ENCODE results near the gene ERMARD.
"Not testable (repeated sequence)": the region's sequence is repeated elsewhere in the genome, so short reads cannot be mapped to it uniquely, and the experiment has no call there.

ERMARD gene

GRCh38 chr6:169738204-169738975, 13.0 kb upstream of the ERMARD start:
- no peak overlapping the region for H3K9ac ChIP-seq (ENCODE audit: low read depth in 1 of 2, low read length in 2 of 2)
- no peak overlapping the region for H3K4me3 ChIP-seq (ENCODE audit: low read length in 2 of 2)
- H3K27ac ChIP-seq (ENCODE audit: low read depth in 2 of 2, low read length in 2 of 2): no peak overlapping the region
- no peaks in the 10 kb centered on the region for H3K36me3 ChIP-seq (ENCODE audit: control insufficient read depth in 2 of 2, insufficient read depth in 2 of 2, low read length in 2 of 2)
- H3K9me3 ChIP-seq (ENCODE audit: control insufficient read depth in 2 of 2, low read length in 2 of 2): no peaks in the 10 kb centered on the region
- no peaks in the 10 kb centered on the region for H3K27me3 ChIP-seq (ENCODE audit: control insufficient read depth in 2 of 2, insufficient read depth in 2 of 2, low read length in 2 of 2)
- no peaks in the 10 kb centered on the region for H3K4me1 ChIP-seq (ENCODE audit: control insufficient read depth in 2 of 2, insufficient read depth in 2 of 2, low read length in 2 of 2)

- Histone ChIP-seq H3K4me1 (ENCODE audit: control insufficient read depth in 2 of 2, insufficient read depth in 2 of 2, low read length in 2 of 2) (no peaks in the 10 kb centered on the region), H3K9ac (ENCODE audit: low read depth in 1 of 2, low read length in 2 of 2) (no peak overlapping the region), H3K9me3 (ENCODE audit: control insufficient read depth in 2 of 2, low read length in 2 of 2) (no peaks in the 10 kb centered on the region), H3K27me3 (ENCODE audit: control insufficient read depth in 2 of 2, insufficient read depth in 2 of 2, low read length in 2 of 2) (no peaks in the 10 kb centered on the region), H3K27ac (ENCODE audit: low read depth in 2 of 2, low read length in 2 of 2) (no peak overlapping the region), H3K4me3 (ENCODE audit: low read length in 2 of 2) (no peak overlapping the region), H3K36me3 (ENCODE audit: control insufficient read depth in 2 of 2, insufficient read depth in 2 of 2, low read length in 2 of 2) (no peaks in the 10 kb centered on the region)
Measured at GRCh38 chr6:169738976-169739529, 12.4 kb upstream of the ERMARD start.

- no peaks in the 10 kb centered on the region for H3K27me3 ChIP-seq (ENCODE audit: control insufficient read depth in 2 of 2, insufficient read depth in 2 of 2, low read length in 2 of 2)
Measured at GRCh38 chr6:169741344-169741743, 10.1 kb upstream of the ERMARD start.

GRCh38 chr6:169745405-169745804, 6.0 kb upstream of the ERMARD start:
- H3K4me3 ChIP-seq (ENCODE audit: low read length in 2 of 2): no peak overlapping the region
- H3K9me3 ChIP-seq (ENCODE audit: control insufficient read depth in 2 of 2, low read length in 2 of 2): peaks cover 0 to 3% of the 10 kb centered on the region in 2 donors
- no peaks in the 10 kb centered on the region for H3K36me3 ChIP-seq (ENCODE audit: control insufficient read depth in 2 of 2, insufficient read depth in 2 of 2, low read length in 2 of 2)
- no peaks in the 10 kb centered on the region for H3K27me3 ChIP-seq (ENCODE audit: control insufficient read depth in 2 of 2, insufficient read depth in 2 of 2, low read length in 2 of 2)
- no peak overlapping the region for H3K9ac ChIP-seq (ENCODE audit: low read depth in 1 of 2, low read length in 2 of 2)
- no peak overlapping the region for H3K27ac ChIP-seq (ENCODE audit: low read depth in 2 of 2, low read length in 2 of 2)
- H3K4me1 ChIP-seq (ENCODE audit: control insufficient read depth in 2 of 2, insufficient read depth in 2 of 2, low read length in 2 of 2): peaks cover 3 to 4% of the 10 kb centered on the region in 2 donors

More at GRCh38 chr6:169741344-169741743, 10.1 kb upstream of the ERMARD start:
- no peak overlapping the region for H3K9ac ChIP-seq (ENCODE audit: low read depth in 1 of 2, low read length in 2 of 2)
- no peaks in the 10 kb centered on the region for H3K4me1 ChIP-seq (ENCODE audit: control insufficient read depth in 2 of 2, insufficient read depth in 2 of 2, low read length in 2 of 2)
- no peak overlapping the region for H3K27ac ChIP-seq (ENCODE audit: low read depth in 2 of 2, low read length in 2 of 2)
- H3K4me3 ChIP-seq (ENCODE audit: low read length in 2 of 2): no peak overlapping the region
- H3K36me3 ChIP-seq (ENCODE audit: control insufficient read depth in 2 of 2, insufficient read depth in 2 of 2, low read length in 2 of 2): no peaks in the 10 kb centered on the region
- peaks cover 0 to 3% of the 10 kb centered on the region in 2 donors for H3K9me3 ChIP-seq (ENCODE audit: control insufficient read depth in 2 of 2, low read length in 2 of 2)

- no peak overlapping the region for H3K4me3 ChIP-seq (ENCODE audit: low read length in 2 of 2)
- H3K36me3 ChIP-seq (ENCODE audit: control insufficient read depth in 2 of 2, insufficient read depth in 2 of 2, low read length in 2 of 2): no peaks in the 10 kb centered on the region
- H3K27ac ChIP-seq (ENCODE audit: low read depth in 2 of 2, low read length in 2 of 2): no peak overlapping the region
- H3K27me3 ChIP-seq (ENCODE audit: control insufficient read depth in 2 of 2, insufficient read depth in 2 of 2, low read length in 2 of 2): no peaks in the 10 kb centered on the region
- H3K9ac ChIP-seq (ENCODE audit: low read depth in 1 of 2, low read length in 2 of 2): no peak overlapping the region
- peaks cover 6 to 8% of the 10 kb centered on the region in 2 donors for H3K4me1 ChIP-seq (ENCODE audit: control insufficient read depth in 2 of 2, insufficient read depth in 2 of 2, low read length in 2 of 2)
- peaks cover 0 to 3% of the 10 kb centered on the region in 2 donors for H3K9me3 ChIP-seq (ENCODE audit: control insufficient read depth in 2 of 2, low read length in 2 of 2)
Measured at GRCh38 chr6:169746556-169746955, 4.9 kb upstream of the ERMARD start.

- H3K27me3 ChIP-seq (ENCODE audit: control insufficient read depth in 2 of 2, insufficient read depth in 2 of 2, low read length in 2 of 2): no peaks in the 10 kb centered on the region
- H3K4me3 ChIP-seq (ENCODE audit: low read length in 2 of 2): peak overlapping the region; percentile 89 to 97
- peaks cover 8 to 11% of the 10 kb centered on the region in 2 donors for H3K4me1 ChIP-seq (ENCODE audit: control insufficient read depth in 2 of 2, insufficient read depth in 2 of 2, low read length in 2 of 2)
- peak overlapping the region; percentile 95 to 96 for H3K27ac ChIP-seq (ENCODE audit: low read depth in 2 of 2, low read length in 2 of 2)
- H3K36me3 ChIP-seq (ENCODE audit: control insufficient read depth in 2 of 2, insufficient read depth in 2 of 2, low read length in 2 of 2): peaks cover 4 to 6% of the 10 kb centered on the region in 2 donors
- no peaks in the 10 kb centered on the region for H3K9me3 ChIP-seq (ENCODE audit: control insufficient read depth in 2 of 2, low read length in 2 of 2)
- H3K9ac ChIP-seq (ENCODE audit: low read depth in 1 of 2, low read length in 2 of 2): peak overlapping the region; percentile 93 to 99
Measured at GRCh38 chr6:169752074-169752623, 727 bp downstream of the ERMARD start.

- peaks cover 18 to 19% of the 10 kb centered on the region in 2 donors for H3K36me3 ChIP-seq (ENCODE audit: control insufficient read depth in 2 of 2, insufficient read depth in 2 of 2, low read length in 2 of 2)
- H3K27me3 ChIP-seq (ENCODE audit: control insufficient read depth in 2 of 2, insufficient read depth in 2 of 2, low read length in 2 of 2): no peaks in the 10 kb centered on the region
Measured at GRCh38 chr6:169755162-169755561, 3.7 kb downstream of the ERMARD start.

GRCh38 chr6:169763308-169763707, 11.9 kb downstream of the ERMARD start:
- Histone ChIP-seq H3K4me3 (ENCODE audit: low read length in 2 of 2) (no peak overlapping the region), H3K9me3 (ENCODE audit: control insufficient read depth in 2 of 2, low read length in 2 of 2) (no peaks in the 10 kb centered on the region), H3K27ac (ENCODE audit: low read depth in 2 of 2, low read length in 2 of 2) (no peak overlapping the region), H3K36me3 (ENCODE audit: control insufficient read depth in 2 of 2, insufficient read depth in 2 of 2, low read length in 2 of 2) (peaks cover 41% of the 10 kb centered on the region in 2 donors), H3K9ac (ENCODE audit: low read depth in 1 of 2, low read length in 2 of 2) (no peak overlapping the region), H3K4me1 (ENCODE audit: control insufficient read depth in 2 of 2, insufficient read depth in 2 of 2, low read length in 2 of 2) (no peaks in the 10 kb centered on the region), H3K27me3 (ENCODE audit: control insufficient read depth in 2 of 2, insufficient read depth in 2 of 2, low read length in 2 of 2) (no peaks in the 10 kb centered on the region)

More at GRCh38 chr6:169755162-169755561, 3.7 kb downstream of the ERMARD start:
- no peak overlapping the region for H3K4me3 ChIP-seq (ENCODE audit: low read length in 2 of 2)
- no peak overlapping the region for H3K27ac ChIP-seq (ENCODE audit: low read depth in 2 of 2, low read length in 2 of 2)
- H3K9ac ChIP-seq (ENCODE audit: low read depth in 1 of 2, low read length in 2 of 2): no peak overlapping the region
- H3K4me1 ChIP-seq (ENCODE audit: control insufficient read depth in 2 of 2, insufficient read depth in 2 of 2, low read length in 2 of 2): peaks cover 8 to 10% of the 10 kb centered on the region in 2 donors
- no peaks in the 10 kb centered on the region for H3K9me3 ChIP-seq (ENCODE audit: control insufficient read depth in 2 of 2, low read length in 2 of 2)

GRCh38 chr6:169763881-169764280, 12.5 kb downstream of the ERMARD start:
- Histone ChIP-seq H3K27ac (ENCODE audit: low read depth in 2 of 2, low read length in 2 of 2) (no peak overlapping the region), H3K27me3 (ENCODE audit: control insufficient read depth in 2 of 2, insufficient read depth in 2 of 2, low read length in 2 of 2) (no peaks in the 10 kb centered on the region), H3K4me3 (ENCODE audit: low read length in 2 of 2) (no peak overlapping the region), H3K4me1 (ENCODE audit: control insufficient read depth in 2 of 2, insufficient read depth in 2 of 2, low read length in 2 of 2) (no peaks in the 10 kb centered on the region), H3K9ac (ENCODE audit: low read depth in 1 of 2, low read length in 2 of 2) (no peak overlapping the region), H3K36me3 (ENCODE audit: control insufficient read depth in 2 of 2, insufficient read depth in 2 of 2, low read length in 2 of 2) (peaks cover 38 to 41% of the 10 kb centered on the region in 2 donors), H3K9me3 (ENCODE audit: control insufficient read depth in 2 of 2, low read length in 2 of 2) (no peaks in the 10 kb centered on the region)

GRCh38 chr6:169765789-169766188, 14.4 kb downstream of the ERMARD start:
- not testable (repeated sequence) for H3K4me1 ChIP-seq (ENCODE audit: control insufficient read depth in 2 of 2, insufficient read depth in 2 of 2, low read length in 2 of 2); H3K4me3 ChIP-seq (ENCODE audit: low read length in 2 of 2); H3K9me3 ChIP-seq (ENCODE audit: control insufficient read depth in 2 of 2, low read length in 2 of 2); H3K9ac ChIP-seq (ENCODE audit: low read depth in 1 of 2, low read length in 2 of 2); H3K27ac ChIP-seq (ENCODE audit: low read depth in 2 of 2, low read length in 2 of 2); H3K27me3 ChIP-seq (ENCODE audit: control insufficient read depth in 2 of 2, insufficient read depth in 2 of 2, low read length in 2 of 2)
- peaks cover 31 to 33% of the 10 kb centered on the region in 2 donors for H3K36me3 ChIP-seq (ENCODE audit: control insufficient read depth in 2 of 2, insufficient read depth in 2 of 2, low read length in 2 of 2)
